Right lobe of liver (tissue), 6 donors: ENCODE measurements around the gene ZNF814. TPM values are rescaled to one million over a fixed set of nuclear protein-coding genes. Genes with fewer than 3 reads are reported as not detected.
"Not testable (repeated sequence)": the region's sequence is repeated elsewhere in the genome, so short reads cannot be mapped to it uniquely, and the experiment has no call there.

Source experiments
- ATAC-seq, 4 donors: fragments of 200-7000 bp; cut with Tn5 transposase; one replicate each; pipeline ENCODE4 v1.9.1; 2020; ENCODE audit warnings: mild to moderate bottlenecking in 4 of 4, moderate library complexity in 4 of 4
- DNase-seq, 3 donors: peaks; one replicate each; pipeline ENCODE4 v3.0.0-alpha.2; 2020
- H3K27ac ChIP-seq, 3 donors: fragments of 200-600 bp; one replicate each; pipeline ENCODE4 v1.8.0; 2022
- H3K27me3 ChIP-seq, 2 donors: fragments of 200-600 bp; one replicate each; pipeline ENCODE4 v1.8.0; 2022
- H3K36me3 ChIP-seq, 4 donors: fragments of 200-600 bp; sonication (generic) in 1 of 4; one replicate each; pipeline versions ENCODE4 v1.5.1 to v1.8.0; 2017 to 2022; ENCODE audit warnings: control low read depth in 1 of 4
- H3K4me1 ChIP-seq, 4 donors: fragments of 200-600 bp; sonication (generic) in 1 of 4; one replicate each; pipeline versions ENCODE4 v1.5.1 to v1.8.0; 2017 to 2022; ENCODE audit warnings: control low read depth in 1 of 4
- H3K4me3 ChIP-seq, 3 donors: fragments of 200-600 bp; one replicate each; pipeline ENCODE4 v1.8.0; 2022
- H3K9me3 ChIP-seq, 4 donors: fragments of 200-600 bp; sonication (generic) in 1 of 4; one replicate each; pipeline versions ENCODE4 v1.5.1 to v1.8.0; 2017 to 2022; ENCODE audit warnings: control low read depth in 1 of 4
- CTCF ChIP-seq, 4 donors: fragments of 200-600 bp in 3 of 4; fragments of 450-650 bp in 1 of 4; IDR thresholded peaks; one replicate each; pipeline versions ENCODE4 v1.5.1 to v1.8.0; 2016 to 2022; ENCODE audit warnings: antibody characterized with exemption in 4 of 4, mild to moderate bottlenecking in 2 of 4
- POLR2A ChIP-seq: fragments of 450-650 bp; IDR thresholded peaks from one replicate; pipeline ENCODE4 v1.6.1; 2017; ENCODE audit warnings: antibody characterized with exemption, mild to moderate bottlenecking
- WGBS: methylation state at CpG from one replicate; pipeline ENCODE4 v1.1.6; 2018; ENCODE audit warnings: low coverage, low lambda C conversion rate; ENCODE audit not compliant: insufficient coverage; ENCODE audit errors: missing lambda C conversion rate; 5-methylcytosine and 5-hydroxymethylcytosine counted together
- intact Hi-C, 2 donors: fragments of 100-400 bp; cut with DNase I; formaldehyde crosslinking; loops; one replicate each; pipeline versions ENCODE4 v1.11.2 to v1.14.1; 2022
- total RNA-seq, 6 experiments: library from RNA; depleted of rRNA in 2 of 6; stranded (reverse); fragments of >200 nt in 2 of 6; fragmentation: NEBNext Ultra II Directional in 3 of 6; extraction: Animal tissue kit (Norgen Biotek cat#: 25700) in 3 of 6; gene quantifications; one replicate each; pipeline versions ENCODE4 v1.1.0 to v1.2.4, GENCODE V29; 2016 to 2023
- donor health status: DM: no; HTN: yes; CAD: no.
- donor health status: DM: no; HTN: no; CAD: no.
- donor health status: DM: no; HTN: no; CAD: no.
- donor health status: DM: no; HTN: yes; CAD: no.
- donor health status: DM: no; HTN: yes; CAD: no.

Gene ZNF814
- total RNA-seq, 6 experiments from 2014 or later: 5.1 to 11.7 (median 8.7) TPM

- H3K4me3 ChIP-seq: peak within 1 kb of the TSS; percentile 36 to 62 (median 51)
- WGBS: 50% methylated on average over 4 of the region's 22 CpGs
- H3K27ac ChIP-seq: peak within 1 kb of the TSS; percentile 41 to 51 (median 46)
- no peaks in the 10 kb centered on the region for H3K9me3 ChIP-seq
- H3K27me3 ChIP-seq: no peaks in the 10 kb centered on the region
- peaks cover 0 to 17% (median 0%) of the 10 kb centered on the region in 4 donors for H3K4me1 ChIP-seq
- DNase-seq (peak; percentile 44 to 72 (median 71)), ATAC-seq (peak; percentile 87 to 96 (median 90))
- no peaks in the 10 kb centered on the region for H3K36me3 ChIP-seq
- TF ChIP-seq CTCF (IDR thresholded peaks at IDR 0.05): peak; percentile 25 to 61 (median 34)
- TF ChIP-seq POLR2A: no peak
- intact Hi-C loops: no loop called here
Observed at GRCh38 chr19:57830071-57830602, 58.7 kb downstream of the ZNF814 start, which contains the start of gene ZNF587B. ZNF587B (plus strand) TSS chr19:57830299; CDS start chr19:57830529, 230 bp downstream.

GRCh38 chr19:57829316-57829715, 59.5 kb downstream of the ZNF814 start:
- H3K4me3 ChIP-seq: no peak overlapping the region
- no peak for ATAC-seq
- 37% methylated on average over 3 of the region's 5 CpGs for WGBS
- TF ChIP-seq POLR2A (no peak), CTCF (IDR thresholded peaks at IDR 0.05) (no peak)
- H3K27ac ChIP-seq: peak overlapping the region in 1 of 3 donors; percentile 41
- H3K36me3 ChIP-seq: no peaks in the 10 kb centered on the region
- no peaks in the 10 kb centered on the region for H3K27me3 ChIP-seq
- H3K4me1 ChIP-seq: peaks cover 0 to 19% (median 0%) of the 10 kb centered on the region in 4 donors
- no peaks in the 10 kb centered on the region for H3K9me3 ChIP-seq
- DNase-seq: no peak
- intact Hi-C loops: loop anchor here in 1 of 2 donors (10.0 kb wide), 1 partner anchor 75 kb away; no protein-coding TSS in a partner anchor

- H3K27me3 ChIP-seq: no peaks in the 10 kb centered on the region
- DNase-seq: no peak
- H3K36me3 ChIP-seq: no peaks in the 10 kb centered on the region
- no peak for ATAC-seq
- H3K9me3 ChIP-seq: no peaks in the 10 kb centered on the region
- H3K4me1 ChIP-seq: peaks cover 0 to 55% (median 4%) of the 10 kb centered on the region in 4 donors
- intact Hi-C loops: loop anchor here in 1 of 2 donors (10.0 kb wide), 1 partner anchor 71 kb away; no protein-coding TSS in a partner anchor
- WGBS: 93% methylated on average over 2 of the region's 6 CpGs
- no peak overlapping the region for H3K4me3 ChIP-seq
- TF ChIP-seq CTCF (IDR thresholded peaks at IDR 0.05) (no peak), POLR2A (no peak)
- no peak overlapping the region for H3K27ac ChIP-seq
Observed at GRCh38 chr19:57825511-57825910, 63.3 kb downstream of the ZNF814 start.

GRCh38 chr19:57823608-57824007, 65.2 kb downstream of the ZNF814 start:
- not testable (repeated sequence) for H3K4me3 ChIP-seq, H3K36me3 ChIP-seq, H3K9me3 ChIP-seq, DNase-seq, ATAC-seq, H3K27me3 ChIP-seq
- Histone ChIP-seq H3K4me1 (peaks cover 0 to 46% (median 4%) of the 10 kb centered on the region in 4 donors), H3K27ac (peak overlapping the region in 1 of 3 donors; percentile 24)
- intact Hi-C loops: loop anchor here in 1 of 2 donors (10.0 kb wide), 1 partner anchor 69 kb away; no protein-coding TSS in a partner anchor
- whole genome bisulfite sequencing: 76% methylated on average over 4 of the region's 4 CpGs

GRCh38 chr19:57823155-57823554, 65.7 kb downstream of the ZNF814 start:
- peak overlapping the region in 1 of 3 donors; percentile 24 for H3K27ac ChIP-seq
- 60% methylated on average over 1 of the region's 2 CpGs for WGBS
- DNase-seq, H3K36me3 ChIP-seq, ATAC-seq, H3K27me3 ChIP-seq, H3K9me3 ChIP-seq, H3K4me3 ChIP-seq: not testable (repeated sequence)
- intact Hi-C loops: loop anchor here in 1 of 2 donors (10.0 kb wide), 1 partner anchor 68 kb away; no protein-coding TSS in a partner anchor
- H3K4me1 ChIP-seq: peaks cover 0 to 42% (median 4%) of the 10 kb centered on the region in 4 donors

GRCh38 chr19:57821501-57821900, 67.3 kb downstream of the ZNF814 start:
- not testable (repeated sequence) for H3K9me3 ChIP-seq, DNase-seq, H3K36me3 ChIP-seq, H3K4me3 ChIP-seq, H3K27me3 ChIP-seq
- peak; percentile 30 to 69 (median 37) for ATAC-seq
- intact Hi-C loops: loop anchor here in 1 of 2 donors (10.0 kb wide), 1 partner anchor 67 kb away; no protein-coding TSS in a partner anchor
- Histone ChIP-seq H3K4me1 (peaks cover 0 to 42% (median 4%) of the 10 kb centered on the region in 4 donors), H3K27ac (peak overlapping the region in 1 of 3 donors; percentile 73)
- WGBS: 100% methylated on average over 2 of the region's 3 CpGs

GRCh38 chr19:57821095-57821494, 67.7 kb downstream of the ZNF814 start:
- Histone ChIP-seq H3K4me3 (peak overlapping the region in 1 of 3 donors; percentile 76), H3K27ac (peak overlapping the region in 1 of 3 donors; percentile 66)

More at GRCh38 chr19:57821095-57821494, 67.7 kb downstream of the ZNF814 start:
- 37% methylated on average over 2 of the region's 3 CpGs for WGBS
- H3K27me3 ChIP-seq, ATAC-seq, H3K36me3 ChIP-seq, DNase-seq, H3K9me3 ChIP-seq: not testable (repeated sequence)
- H3K4me1 ChIP-seq: peaks cover 0 to 42% (median 4%) of the 10 kb centered on the region in 4 donors
- intact Hi-C loops: loop anchor here in 1 of 2 donors (10.0 kb wide), 1 partner anchor 66 kb away; no protein-coding TSS in a partner anchor
